PC-3 (cell line): ENCODE results near the gene MRPS12.

Experiments
- EZH2 ChIP-seq: fragments of 300-600 bp; sonication (generic); IDR thresholded peaks from one replicate; pipeline ENCODE4 v1.6.1; 2017; ENCODE audit warnings: antibody characterized with exemption, mild to moderate bottlenecking, low read length; ENCODE audit not compliant: unreplicated experiment
- EZH2phosphoT487 ChIP-seq: fragments of 300-600 bp; sonication (generic); IDR thresholded peaks from 2 replicates; pipeline ENCODE4 v1.6.1; 2018; ENCODE audit warnings: mild to moderate bottlenecking, antibody characterized with exemption, low read length, borderline replicate concordance
- TF ChIP-seq, protein P1 (sequence below): fragments of 300-600 bp; sonication (generic); conservative IDR thresholded peaks from 2 replicates; pipeline ENCODE4 v1.5.1; 2017; ENCODE audit warnings: antibody characterized with exemption, low read depth, mild to moderate bottlenecking, low read length

DNA sequence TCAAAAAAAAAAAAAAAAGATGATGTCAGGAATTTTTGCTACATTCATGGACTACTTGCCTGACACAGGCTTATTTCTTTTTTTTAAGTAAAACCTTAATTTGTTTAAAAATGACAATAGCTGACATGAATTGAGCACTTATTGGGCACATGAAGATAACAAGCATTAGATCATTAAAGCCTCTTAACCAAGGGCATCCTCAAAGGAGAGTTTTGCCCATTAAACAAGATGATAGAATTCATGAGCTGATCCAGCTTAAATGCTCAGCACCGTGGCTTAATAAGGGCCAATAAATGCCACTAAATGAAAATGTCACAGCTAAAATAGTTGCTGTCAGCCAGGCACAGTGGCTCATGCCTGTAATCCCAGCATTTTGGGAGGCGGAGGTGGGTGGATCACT, 25.5 kb downstream of the MRPS12 start:
- TF ChIP-seq, protein P1, sequence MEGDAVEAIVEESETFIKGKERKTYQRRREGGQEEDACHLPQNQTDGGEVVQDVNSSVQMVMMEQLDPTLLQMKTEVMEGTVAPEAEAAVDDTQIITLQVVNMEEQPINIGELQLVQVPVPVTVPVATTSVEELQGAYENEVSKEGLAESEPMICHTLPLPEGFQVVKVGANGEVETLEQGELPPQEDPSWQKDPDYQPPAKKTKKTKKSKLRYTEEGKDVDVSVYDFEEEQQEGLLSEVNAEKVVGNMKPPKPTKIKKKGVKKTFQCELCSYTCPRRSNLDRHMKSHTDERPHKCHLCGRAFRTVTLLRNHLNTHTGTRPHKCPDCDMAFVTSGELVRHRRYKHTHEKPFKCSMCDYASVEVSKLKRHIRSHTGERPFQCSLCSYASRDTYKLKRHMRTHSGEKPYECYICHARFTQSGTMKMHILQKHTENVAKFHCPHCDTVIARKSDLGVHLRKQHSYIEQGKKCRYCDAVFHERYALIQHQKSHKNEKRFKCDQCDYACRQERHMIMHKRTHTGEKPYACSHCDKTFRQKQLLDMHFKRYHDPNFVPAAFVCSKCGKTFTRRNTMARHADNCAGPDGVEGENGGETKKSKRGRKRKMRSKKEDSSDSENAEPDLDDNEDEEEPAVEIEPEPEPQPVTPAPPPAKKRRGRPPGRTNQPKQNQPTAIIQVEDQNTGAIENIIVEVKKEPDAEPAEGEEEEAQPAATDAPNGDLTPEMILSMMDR: no peak
- TF ChIP-seq EZH2phosphoT487 (no peak), EZH2 (no peak)
